ENCODE results near the gene ADPRHL1.
"Not testable (repeated sequence)": the region's sequence is repeated elsewhere in the genome, so short reads cannot be mapped to it uniquely, and the experiment has no call there.

ADPRHL1 gene

GRCh38 chr13:113451951-113452421 lies 1.3 kb downstream of the ADPRHL1 start:
- no peak for TF ChIP-seq CTCF (IDR thresholded peaks at IDR 0.05; ENCODE audit: low read length)
- TF ChIP-seq EZH2 (optimal IDR thresholded peaks at IDR 0.05; ENCODE audit: low read depth, low read length): no peak
- no peak for TF ChIP-seq EZH2phosphoT487 (IDR thresholded peaks at IDR 0.05; ENCODE audit: low read length)
- H3K9ac ChIP-seq (ENCODE audit: low read length): no peak overlapping the region
- no peak overlapping the region for H3K27ac ChIP-seq (ENCODE audit: low read length)
- H2AFZ ChIP-seq (ENCODE audit: low read length): no peak overlapping the region
- no peaks in the 10 kb centered on the region for H3K36me3 ChIP-seq (replicated peaks; ENCODE audit: insufficient read depth, low read length)
- H3K4me3 ChIP-seq (ENCODE audit: low read length): no peak overlapping the region
- H3F3A ChIP-seq (ENCODE audit: insufficient read depth, low read length): no peaks in the 10 kb centered on the region
- H3K27me3 ChIP-seq (replicated peaks; ENCODE audit: insufficient read depth, low read length): no peaks in the 10 kb centered on the region
- no peaks in the 10 kb centered on the region for H4K20me1 ChIP-seq (ENCODE audit: insufficient read depth, low read length)
- no peaks in the 10 kb centered on the region for H3K4me1 ChIP-seq (ENCODE audit: low read length)
- H3K9me3 ChIP-seq (replicated peaks; ENCODE audit: insufficient read depth, low read length): no peaks in the 10 kb centered on the region
- no peaks in the 10 kb centered on the region for H3K9me2 ChIP-seq (replicated peaks; ENCODE audit: insufficient read depth, low read length)
- DNase-seq: no peak
- H3K79me2 ChIP-seq (ENCODE audit: low read length): no peaks in the 10 kb centered on the region
- H3K4me2 ChIP-seq (ENCODE audit: low read depth, low read length): no peak overlapping the region

GRCh38 chr13:113450861-113451620 lies 2.2 kb downstream of the ADPRHL1 start:
- not testable (repeated sequence) for H3K4me2 ChIP-seq (ENCODE audit: low read depth, low read length); H3K4me3 ChIP-seq (ENCODE audit: low read length); DNase-seq; H3K36me3 ChIP-seq (replicated peaks; ENCODE audit: insufficient read depth, low read length); H3K79me2 ChIP-seq (ENCODE audit: low read length); H3K9ac ChIP-seq (ENCODE audit: low read length); H3K27ac ChIP-seq (ENCODE audit: low read length); H3K9me2 ChIP-seq (replicated peaks; ENCODE audit: insufficient read depth, low read length); H2AFZ ChIP-seq (ENCODE audit: low read length); H4K20me1 ChIP-seq (ENCODE audit: insufficient read depth, low read length); H3K4me1 ChIP-seq (ENCODE audit: low read length); H3F3A ChIP-seq (ENCODE audit: insufficient read depth, low read length); H3K9me3 ChIP-seq (replicated peaks; ENCODE audit: insufficient read depth, low read length); H3K27me3 ChIP-seq (replicated peaks; ENCODE audit: insufficient read depth, low read length)

GRCh38 chr13:113450348-113450744 lies 2.9 kb downstream of the ADPRHL1 start:
- not testable (repeated sequence) for H3K36me3 ChIP-seq (replicated peaks; ENCODE audit: insufficient read depth, low read length); H3K4me1 ChIP-seq (ENCODE audit: low read length); DNase-seq; H3K27me3 ChIP-seq (replicated peaks; ENCODE audit: insufficient read depth, low read length); H4K20me1 ChIP-seq (ENCODE audit: insufficient read depth, low read length); H3K4me3 ChIP-seq (ENCODE audit: low read length); H3K79me2 ChIP-seq (ENCODE audit: low read length); H3K9ac ChIP-seq (ENCODE audit: low read length); H3F3A ChIP-seq (ENCODE audit: insufficient read depth, low read length); H3K27ac ChIP-seq (ENCODE audit: low read length); H3K9me3 ChIP-seq (replicated peaks; ENCODE audit: insufficient read depth, low read length); H3K9me2 ChIP-seq (replicated peaks; ENCODE audit: insufficient read depth, low read length); H3K4me2 ChIP-seq (ENCODE audit: low read depth, low read length); H2AFZ ChIP-seq (ENCODE audit: low read length)

GRCh38 chr13:113449693-113450347 lies 3.5 kb downstream of the ADPRHL1 start:
- TF ChIP-seq EZH2 (optimal IDR thresholded peaks at IDR 0.05; ENCODE audit: low read depth, low read length) (no peak), EZH2phosphoT487 (IDR thresholded peaks at IDR 0.05; ENCODE audit: low read length) (no peak), CTCF (IDR thresholded peaks at IDR 0.05; ENCODE audit: low read length) (no peak)
- no peaks in the 10 kb centered on the region for H3F3A ChIP-seq (ENCODE audit: insufficient read depth, low read length)

More at GRCh38 chr13:113449693-113450347, 3.5 kb downstream of the ADPRHL1 start:
- Histone ChIP-seq H3K4me1 (ENCODE audit: low read length) (no peaks in the 10 kb centered on the region), H4K20me1 (ENCODE audit: insufficient read depth, low read length) (no peaks in the 10 kb centered on the region), H2AFZ (ENCODE audit: low read length) (no peak overlapping the region), H3K9me3 (replicated peaks; ENCODE audit: insufficient read depth, low read length) (no peaks in the 10 kb centered on the region), H3K27me3 (replicated peaks; ENCODE audit: insufficient read depth, low read length) (no peaks in the 10 kb centered on the region), H3K9me2 (replicated peaks; ENCODE audit: insufficient read depth, low read length) (no peaks in the 10 kb centered on the region), H3K36me3 (replicated peaks; ENCODE audit: insufficient read depth, low read length) (no peaks in the 10 kb centered on the region), H3K4me3 (ENCODE audit: low read length) (no peak overlapping the region; the same call in 1 of the 2 replicates), H3K27ac (ENCODE audit: low read length) (no peak overlapping the region), H3K79me2 (ENCODE audit: low read length) (no peaks in the 10 kb centered on the region), H3K4me2 (ENCODE audit: low read depth, low read length) (no peak overlapping the region), H3K9ac (ENCODE audit: low read length) (no peak overlapping the region)
- no peak for DNase-seq

All from MM.1S (cell line).